Lung (tissue), 12 donors: Measurements from ENCODE around the gene C4A. TPM values are rescaled to one million over a fixed set of nuclear protein-coding genes. Genes with fewer than 3 reads are reported as not detected.

Experiments
- ATAC-seq: fragments of 200-7000 bp; cut with Tn5 transposase; one replicate; pipeline ENCODE4 v1.9.1; 2020; ENCODE audit warnings: moderate number of reproducible peaks; ENCODE audit not compliant: insufficient read depth, low FRiP score
- DNase-seq, 3 donors: peaks; one replicate each; pipeline ENCODE4 v3.0.0-alpha.2; 2013 to 2017
- H3K27ac ChIP-seq, 2 donors: one replicate each; pipeline ENCODE4 v1.5.1; 2013; ENCODE audit warnings: mild to moderate bottlenecking in 2 of 2, moderate library complexity in 2 of 2, control low read depth in 1 of 2, inconsistent platforms in 1 of 2, low read depth in 1 of 2, low read length in 1 of 2
- H3K27me3 ChIP-seq, 3 donors: one replicate each; pipeline ENCODE4 v1.5.1; 2013; ENCODE audit warnings: low read length in 2 of 3; ENCODE audit not compliant: control insufficient read depth in 3 of 3, insufficient read depth in 3 of 3
- H3K36me3 ChIP-seq, 4 donors: one replicate each; pipeline ENCODE4 v1.5.1; 2013; ENCODE audit warnings: low read length in 4 of 4, mild to moderate bottlenecking in 1 of 4, moderate library complexity in 1 of 4; ENCODE audit not compliant: control insufficient read depth in 4 of 4, insufficient read depth in 4 of 4
- H3K4me1 ChIP-seq, 5 donors: one replicate each; pipeline ENCODE4 v1.5.1; 2013; ENCODE audit warnings: low read length in 5 of 5, mild to moderate bottlenecking in 2 of 5, moderate library complexity in 1 of 5; ENCODE audit not compliant: control insufficient read depth in 5 of 5, insufficient read depth in 5 of 5
- H3K4me3 ChIP-seq: one replicate; pipeline ENCODE4 v1.5.1; 2013; ENCODE audit warnings: mild to moderate bottlenecking, control low read depth, moderate library complexity
- H3K9ac ChIP-seq, 2 donors: one replicate each; pipeline ENCODE4 v1.5.1; 2013; ENCODE audit warnings: low read length in 2 of 2, control low read depth in 1 of 2; ENCODE audit not compliant: insufficient read depth in 1 of 2
- H3K9me3 ChIP-seq, 4 donors: one replicate each; pipeline ENCODE4 v1.5.1; 2013; ENCODE audit warnings: low read length in 3 of 4, mild to moderate bottlenecking in 1 of 4, moderate library complexity in 1 of 4; ENCODE audit not compliant: control insufficient read depth in 4 of 4, insufficient read depth in 3 of 4
- WGBS, 2 donors: extraction: QIAGEN DNeasy Blood & Tissue Kit; methylation state at CpG; one replicate each; pipeline ENCODE4 v1.1.7; 2013; 5-methylcytosine and 5-hydroxymethylcytosine counted together
- polyA plus RNA-seq, 2 donors: library from polyadenylated mRNA; stranded (reverse); fragments of 200-250 nt; gene quantifications; one replicate each; pipeline ENCODE4 v1.2.1, GENCODE V29; 2013
- total RNA-seq, 2 donors: library from RNA; depleted of rRNA in 1 of 2; stranded (reverse); fragments of >200 nt in 1 of 2; gene quantifications; one replicate each; pipeline ENCODE4 v1.2.1, GENCODE V29; 2014 to 2021
- TF ChIP-seq, protein P1 (sequence below): IDR thresholded peaks from 2 replicates; pipeline ENCODE4 v1.5.1; 2012; ENCODE audit warnings: mild to moderate bottlenecking; ENCODE audit errors: control extremely low read depth, extremely low read depth
- donor health status: control.
- donor health status: control.
- donor health status: Bipolar disorder and iron deficiency.
- donor health status: healthy.
- donor health status: DM: yes; HTN: yes; CAD: no.

Gene C4A
- total and polyA plus RNA-seq, 4 donors: 48.3 to 284 (median 133) TPM

DNA sequence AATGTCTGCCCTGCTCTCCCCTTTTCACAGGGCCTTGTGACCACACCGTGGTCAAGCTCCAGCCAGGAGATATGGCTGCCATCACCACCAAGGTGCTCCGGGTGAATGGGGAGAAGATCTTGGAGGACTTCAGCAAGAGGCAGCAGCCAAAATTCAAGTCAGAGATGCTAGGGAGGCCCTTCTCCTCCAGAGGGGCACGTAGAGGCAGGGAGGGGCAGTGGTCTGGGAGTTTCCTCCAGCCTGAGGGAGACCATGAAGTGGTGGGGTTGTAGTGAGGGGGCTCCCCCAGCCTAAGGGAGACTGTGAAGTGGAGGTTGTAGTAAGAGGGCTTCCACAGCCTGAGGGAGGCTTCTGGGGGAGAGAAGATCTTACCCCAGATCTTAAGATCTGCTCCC is 13.9 kb upstream of the C4A start:
- ATAC-seq (no peak), DNase-seq (no peak)
- Histone ChIP-seq H3K9ac (no peak overlapping the region), H3K4me1 (peaks cover 0 to 18% (median 5%) of the 10 kb centered on the region in 5 donors), H3K4me3 (no peak overlapping the region), H3K9me3 (no peaks in the 10 kb centered on the region), H3K36me3 (peaks cover 14 to 62% (median 28%) of the 10 kb centered on the region in 4 donors), H3K27ac (no peak overlapping the region), H3K27me3 (no peaks in the 10 kb centered on the region)
- 86 to 90% methylated on average over 3 of the region's 3 CpGs for WGBS, 2 donors
- TF ChIP-seq, protein P1, sequence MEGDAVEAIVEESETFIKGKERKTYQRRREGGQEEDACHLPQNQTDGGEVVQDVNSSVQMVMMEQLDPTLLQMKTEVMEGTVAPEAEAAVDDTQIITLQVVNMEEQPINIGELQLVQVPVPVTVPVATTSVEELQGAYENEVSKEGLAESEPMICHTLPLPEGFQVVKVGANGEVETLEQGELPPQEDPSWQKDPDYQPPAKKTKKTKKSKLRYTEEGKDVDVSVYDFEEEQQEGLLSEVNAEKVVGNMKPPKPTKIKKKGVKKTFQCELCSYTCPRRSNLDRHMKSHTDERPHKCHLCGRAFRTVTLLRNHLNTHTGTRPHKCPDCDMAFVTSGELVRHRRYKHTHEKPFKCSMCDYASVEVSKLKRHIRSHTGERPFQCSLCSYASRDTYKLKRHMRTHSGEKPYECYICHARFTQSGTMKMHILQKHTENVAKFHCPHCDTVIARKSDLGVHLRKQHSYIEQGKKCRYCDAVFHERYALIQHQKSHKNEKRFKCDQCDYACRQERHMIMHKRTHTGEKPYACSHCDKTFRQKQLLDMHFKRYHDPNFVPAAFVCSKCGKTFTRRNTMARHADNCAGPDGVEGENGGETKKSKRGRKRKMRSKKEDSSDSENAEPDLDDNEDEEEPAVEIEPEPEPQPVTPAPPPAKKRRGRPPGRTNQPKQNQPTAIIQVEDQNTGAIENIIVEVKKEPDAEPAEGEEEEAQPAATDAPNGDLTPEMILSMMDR: no peak

DNA sequence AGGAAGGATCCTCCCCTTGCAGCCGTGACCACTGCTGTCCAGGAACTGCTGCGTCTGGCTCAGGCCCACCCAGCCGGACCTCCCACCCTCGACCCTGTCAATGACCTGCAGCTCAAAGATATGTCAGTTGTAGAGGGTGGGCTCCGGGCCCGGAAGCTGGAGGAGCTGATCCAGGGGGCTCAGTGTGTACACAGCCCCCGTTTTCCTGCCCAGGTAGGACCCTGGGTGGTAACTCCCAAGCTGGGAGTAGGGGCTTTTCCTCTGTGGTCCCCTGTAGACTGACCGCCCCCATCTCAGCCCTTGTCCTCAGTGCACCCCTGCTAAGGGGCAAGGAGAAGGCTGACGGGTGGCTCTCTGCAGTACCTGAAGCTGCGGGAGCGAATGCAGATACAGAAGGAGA is 13.5 kb upstream of the C4A start:
- H3K27ac ChIP-seq: no peak overlapping the region
- no peak for ATAC-seq
- 87 to 90% methylated on average over 11 of the region's 11 CpGs for WGBS, 2 donors

DNA sequence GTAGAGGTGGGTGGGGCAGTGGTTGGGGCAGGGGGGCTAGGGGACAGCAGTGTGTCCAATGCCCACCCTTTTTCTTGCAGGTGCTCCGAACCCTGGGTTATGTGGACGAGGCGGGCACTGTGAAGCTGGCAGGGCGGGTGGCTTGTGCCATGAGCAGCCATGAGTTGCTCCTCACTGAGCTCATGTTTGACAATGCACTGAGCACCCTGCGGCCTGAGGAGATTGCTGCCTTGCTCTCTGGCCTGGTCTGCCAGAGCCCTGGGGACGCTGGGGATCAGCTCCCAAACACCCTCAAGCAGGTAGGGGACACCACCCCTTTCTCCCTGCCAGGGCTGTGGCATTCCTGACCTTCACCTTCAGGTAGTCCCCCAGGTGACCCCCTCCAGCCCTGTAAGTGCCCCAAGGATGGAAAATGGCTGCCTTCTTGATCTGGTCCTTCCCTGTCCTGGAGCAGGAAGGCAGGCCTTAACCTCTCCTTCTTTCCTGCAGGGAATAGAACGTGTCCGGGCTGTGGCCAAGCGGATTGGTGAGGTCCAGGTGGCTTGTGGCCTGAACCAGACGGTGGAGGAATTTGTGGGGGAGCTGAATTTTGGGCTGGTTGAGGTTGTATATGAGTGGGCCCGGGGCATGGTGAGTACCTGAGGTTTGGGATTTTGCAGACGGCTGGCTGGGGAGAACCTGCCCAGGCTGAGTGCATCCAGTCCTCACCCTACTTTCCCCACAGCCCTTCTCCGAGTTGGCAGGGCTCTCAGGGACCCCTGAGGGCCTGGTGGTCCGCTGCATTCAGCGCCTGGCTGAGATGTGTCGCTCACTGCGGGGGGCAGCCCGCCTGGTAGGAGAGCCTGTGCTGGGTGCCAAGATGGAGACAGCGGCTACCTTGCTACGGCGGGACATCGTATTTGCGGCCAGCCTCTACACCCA is 12.8 kb upstream of the C4A start:
- TF ChIP-seq, protein P1: no peak
- DNase-seq (no peak), ATAC-seq (no peak)
- H3K27ac ChIP-seq: no peak overlapping the region
- H3K4me3 ChIP-seq: no peak overlapping the region
- H3K4me1 ChIP-seq: peaks cover 5 to 25% (median 8%) of the 10 kb centered on the region in 5 donors
- H3K27me3 ChIP-seq: no peaks in the 10 kb centered on the region
- 88 to 89% methylated on average over 23 of the region's 23 CpGs for whole genome bisulfite sequencing, 2 donors
- no peaks in the 10 kb centered on the region for H3K9me3 ChIP-seq
- no peak overlapping the region for H3K9ac ChIP-seq
- H3K36me3 ChIP-seq: peaks cover 7 to 50% (median 26%) of the 10 kb centered on the region in 4 donors

More for the DNA sequence above, 13.5 kb upstream of the C4A start:
- Histone ChIP-seq H3K9me3 (no peaks in the 10 kb centered on the region), H3K9ac (no peak overlapping the region), H3K36me3 (peaks cover 10 to 57% (median 28%) of the 10 kb centered on the region in 4 donors), H3K4me3 (no peak overlapping the region), H3K27me3 (no peaks in the 10 kb centered on the region), H3K4me1 (peaks cover 4 to 22% (median 7%) of the 10 kb centered on the region in 5 donors)
- TF ChIP-seq, protein P1: no peak
- no peak for DNase-seq
